GM19351 (cell line): ENCODE measurements around the gene SIRT5.

Experiments
- ATAC-seq: cut with Tn5 transposase; IDR thresholded peaks from one replicate; pipeline ENCODE4 v1.9.1; 2021; ENCODE audit warnings: mild to moderate bottlenecking, moderate library complexity; ENCODE audit not compliant: unreplicated experiment

SIRT5 gene

DNA sequence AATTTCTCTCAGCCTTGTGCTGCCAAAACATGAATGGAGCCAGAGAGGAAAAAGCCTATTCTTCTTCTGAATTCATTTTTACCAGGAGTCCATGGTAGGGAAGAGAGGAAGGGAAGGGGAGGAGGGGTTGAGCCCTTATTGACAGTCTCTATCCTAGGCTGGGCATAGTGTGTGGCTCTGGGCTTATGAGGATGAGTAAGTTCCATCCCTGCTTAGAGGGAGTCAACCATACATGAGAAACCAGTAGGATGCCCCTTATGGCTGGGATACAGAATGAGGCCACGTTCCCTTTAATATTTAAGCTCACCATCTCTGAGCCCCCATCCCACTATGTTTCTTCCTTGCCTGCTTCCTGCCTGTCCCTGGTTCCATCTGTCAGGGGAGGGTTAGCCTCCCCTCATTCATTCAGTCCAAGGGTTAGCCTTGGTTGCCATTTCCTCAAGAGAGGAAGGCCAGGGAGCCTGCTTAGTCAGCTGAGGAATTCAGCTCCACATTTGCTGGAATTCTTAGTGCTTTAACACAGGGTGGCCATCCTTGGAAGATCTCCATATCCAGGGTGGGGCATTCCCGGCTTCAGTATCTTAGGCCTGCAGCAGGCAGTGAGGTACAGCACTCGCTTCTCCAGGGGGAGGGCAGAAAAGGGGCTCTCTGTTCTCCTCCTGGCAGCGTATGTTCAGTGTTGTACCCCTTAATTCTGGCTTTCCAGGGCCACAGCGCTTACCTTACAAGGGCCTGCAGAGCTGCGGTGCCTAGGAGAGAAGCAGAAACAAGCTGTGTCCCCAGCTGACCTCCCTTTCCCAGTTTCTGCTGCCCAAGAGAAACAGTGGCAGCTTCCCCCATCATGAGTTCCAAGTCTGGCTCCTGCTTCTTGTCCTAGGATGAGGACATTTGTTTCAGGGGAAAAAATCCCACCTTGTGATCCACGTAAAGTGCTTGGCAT lies 12.5 kb downstream of the SIRT5 start:
- no peak for ATAC-seq

DNA sequence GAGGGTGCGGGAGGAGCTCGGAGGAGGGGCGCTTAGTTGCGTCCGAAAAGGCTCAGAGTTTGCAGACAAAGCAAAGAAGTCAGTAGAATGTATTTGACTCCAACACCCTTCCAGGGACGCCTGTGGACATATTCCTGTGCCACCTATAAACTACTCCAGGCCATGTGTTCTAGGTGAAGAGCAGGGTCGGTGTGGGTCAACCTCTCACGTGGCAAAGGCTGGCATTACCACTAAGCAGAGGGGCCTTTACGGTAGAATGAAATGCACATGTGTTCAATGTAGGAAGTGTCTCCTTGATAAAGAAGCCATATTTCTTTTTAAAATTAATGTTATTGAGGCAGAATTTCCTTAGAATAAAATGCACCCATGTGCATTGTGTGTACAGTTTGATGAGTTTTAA lies 15.4 kb downstream of the SIRT5 start:
- ATAC-seq: no peak

DNA sequence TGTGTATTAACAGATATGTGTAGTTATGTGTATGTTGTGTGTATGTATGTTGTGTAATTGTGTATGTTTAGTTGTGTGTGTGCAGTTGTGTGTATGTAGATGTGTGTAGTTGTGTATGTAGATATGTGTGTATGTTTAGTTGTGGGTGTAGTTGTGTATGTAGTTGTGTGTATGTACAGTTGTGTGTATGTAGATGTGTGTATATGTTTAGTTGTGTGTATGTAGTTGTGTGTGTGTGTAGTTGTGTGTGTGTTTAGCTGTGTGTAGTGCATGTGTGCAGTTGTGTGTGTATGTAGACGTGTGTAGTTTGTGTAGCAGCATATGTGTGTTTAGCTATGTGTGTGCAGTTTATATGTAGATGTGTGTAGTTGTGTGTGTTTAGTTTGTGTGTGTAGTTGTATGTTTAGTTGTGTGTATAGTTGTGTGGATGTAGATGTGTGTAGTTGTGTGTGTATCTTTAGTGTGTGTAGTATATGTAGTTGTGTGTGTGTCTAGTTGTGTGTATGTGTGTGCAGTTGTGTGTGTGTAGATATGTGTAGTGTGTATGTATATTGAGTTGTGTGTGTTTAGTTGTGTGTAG lies 16.3 kb downstream of the SIRT5 start:
- no peak for ATAC-seq

DNA sequence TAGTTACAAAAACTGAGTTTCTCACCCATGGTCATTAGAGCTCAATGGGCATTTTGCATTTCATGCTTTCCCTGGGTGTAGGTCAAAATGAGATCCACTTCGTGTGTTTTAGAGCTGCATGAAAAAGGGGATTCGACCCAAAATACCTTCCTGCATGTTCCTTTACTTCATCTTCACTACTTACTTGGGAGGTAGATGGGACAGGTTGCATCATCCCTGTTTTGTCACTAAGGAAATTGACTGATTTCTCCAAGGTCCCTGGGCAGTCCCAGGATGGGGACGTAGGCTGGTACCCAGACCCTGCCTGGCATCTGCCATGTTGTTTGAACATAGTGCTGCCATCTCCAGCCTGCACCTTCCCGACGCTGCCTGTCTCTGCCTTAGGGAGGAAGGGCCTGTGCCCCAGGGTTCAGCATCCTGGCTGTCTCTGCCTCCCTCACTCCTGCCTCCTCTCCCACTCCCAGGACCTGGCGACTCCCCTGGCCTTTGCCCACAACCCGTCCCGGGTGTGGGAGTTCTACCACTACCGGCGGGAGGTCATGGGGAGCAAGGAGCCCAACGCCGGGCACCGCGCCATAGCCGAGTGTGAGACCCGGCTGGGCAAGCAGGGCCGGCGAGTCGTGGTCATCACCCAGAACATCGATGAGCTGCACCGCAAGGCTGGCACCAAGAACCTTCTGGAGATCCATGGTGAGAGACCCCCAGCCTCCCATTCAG lies 17.0 kb downstream of the SIRT5 start:
- ATAC-seq: no peak

DNA sequence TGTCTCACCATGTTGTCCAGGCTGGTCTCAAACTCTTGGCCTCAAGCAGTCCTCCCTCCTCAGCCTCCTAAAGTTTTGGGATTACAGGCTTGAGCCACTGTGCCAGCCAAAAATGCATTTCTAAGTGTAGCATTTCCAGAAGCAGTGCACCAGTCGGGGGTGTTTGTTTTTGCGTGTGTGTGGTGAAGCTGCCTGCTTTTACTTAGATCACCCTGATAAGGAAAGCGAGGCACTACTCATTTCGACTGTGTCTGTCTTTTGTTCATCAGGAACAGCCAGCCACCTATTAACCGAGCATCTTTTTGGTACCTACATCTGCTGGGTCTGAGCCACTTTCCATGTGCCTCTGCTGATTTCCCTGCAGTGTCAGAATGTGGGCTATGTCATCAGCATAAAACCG lies 18.7 kb downstream of the SIRT5 start:
- no peak for ATAC-seq

DNA sequence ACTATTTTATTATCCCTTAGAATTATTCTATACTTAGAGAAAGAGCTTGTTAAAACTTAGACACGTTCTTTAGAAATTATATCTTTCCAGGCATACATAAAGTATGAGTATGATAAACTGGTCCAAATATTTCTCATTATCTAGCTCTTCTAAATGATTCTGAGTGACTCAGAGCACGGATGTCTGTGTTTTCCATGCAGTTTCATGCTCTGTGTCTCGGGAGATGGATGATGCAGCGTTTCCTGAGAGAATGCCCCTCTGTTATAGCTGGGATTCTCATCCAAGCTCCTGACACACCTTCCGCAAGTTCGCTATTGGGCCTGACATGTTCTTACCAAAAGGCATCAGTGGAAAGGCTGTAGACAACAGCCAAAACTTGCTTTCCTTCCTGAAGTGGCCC lies 19.3 kb downstream of the SIRT5 start:
- ATAC-seq: no peak

DNA sequence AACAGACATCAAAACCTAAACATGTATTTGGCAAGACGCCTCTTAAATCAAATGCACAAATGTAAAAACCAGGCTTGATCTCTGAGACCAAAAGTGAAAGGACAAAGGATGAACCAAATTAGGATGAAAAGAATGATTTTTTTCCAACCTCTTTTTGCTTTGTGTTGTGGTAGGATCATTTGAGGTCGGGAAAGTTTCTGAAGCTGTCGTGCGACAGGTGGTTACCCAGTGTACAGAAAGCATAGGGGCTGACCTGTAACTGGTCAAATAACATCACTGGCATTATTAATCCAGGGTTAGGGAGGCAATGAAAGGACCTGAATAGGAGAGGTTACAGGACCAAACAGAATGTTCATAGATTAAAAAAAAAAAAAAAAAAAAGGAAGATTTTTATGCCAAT lies 22.7 kb downstream of the SIRT5 start:
- ATAC-seq: no peak

DNA sequence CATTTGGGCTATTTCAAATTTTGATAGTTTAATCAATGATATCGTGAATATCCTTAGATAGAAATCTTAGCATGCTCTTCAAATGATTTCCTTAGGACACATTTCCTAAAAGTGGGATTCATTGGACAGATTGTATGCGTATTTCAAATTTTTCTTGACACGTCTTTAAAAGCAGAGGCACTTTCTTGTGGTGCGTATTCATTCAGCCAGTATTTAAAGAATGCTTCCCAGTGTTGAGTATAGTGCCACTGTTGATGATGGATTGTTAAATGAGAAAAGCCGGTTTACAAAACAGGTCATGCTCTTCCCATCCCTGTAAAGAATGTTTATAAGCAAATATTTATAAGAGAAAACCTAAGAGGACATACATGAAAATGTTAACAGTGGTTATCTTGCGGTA lies 25.6 kb downstream of the SIRT5 start:
- ATAC-seq: no peak

DNA sequence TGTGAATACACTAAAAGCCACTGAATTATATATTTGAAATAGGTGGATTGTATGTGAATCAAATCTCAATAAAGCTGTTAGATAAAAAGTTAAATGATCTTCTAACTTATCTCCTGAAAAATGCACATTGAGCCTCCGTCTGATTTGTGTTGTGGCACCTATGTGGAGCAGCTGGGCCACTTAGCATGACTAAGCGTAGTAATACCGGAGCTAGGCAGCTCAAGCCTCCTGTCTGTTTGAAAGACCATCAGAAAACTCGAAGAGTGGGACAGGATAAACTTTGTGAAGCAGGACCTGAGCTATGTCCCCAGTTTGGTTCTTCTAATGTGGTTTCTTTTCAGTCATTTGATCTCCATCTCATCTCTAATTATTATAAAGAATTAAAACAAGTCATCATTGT lies 29.7 kb downstream of the SIRT5 start:
- no peak for ATAC-seq

DNA sequence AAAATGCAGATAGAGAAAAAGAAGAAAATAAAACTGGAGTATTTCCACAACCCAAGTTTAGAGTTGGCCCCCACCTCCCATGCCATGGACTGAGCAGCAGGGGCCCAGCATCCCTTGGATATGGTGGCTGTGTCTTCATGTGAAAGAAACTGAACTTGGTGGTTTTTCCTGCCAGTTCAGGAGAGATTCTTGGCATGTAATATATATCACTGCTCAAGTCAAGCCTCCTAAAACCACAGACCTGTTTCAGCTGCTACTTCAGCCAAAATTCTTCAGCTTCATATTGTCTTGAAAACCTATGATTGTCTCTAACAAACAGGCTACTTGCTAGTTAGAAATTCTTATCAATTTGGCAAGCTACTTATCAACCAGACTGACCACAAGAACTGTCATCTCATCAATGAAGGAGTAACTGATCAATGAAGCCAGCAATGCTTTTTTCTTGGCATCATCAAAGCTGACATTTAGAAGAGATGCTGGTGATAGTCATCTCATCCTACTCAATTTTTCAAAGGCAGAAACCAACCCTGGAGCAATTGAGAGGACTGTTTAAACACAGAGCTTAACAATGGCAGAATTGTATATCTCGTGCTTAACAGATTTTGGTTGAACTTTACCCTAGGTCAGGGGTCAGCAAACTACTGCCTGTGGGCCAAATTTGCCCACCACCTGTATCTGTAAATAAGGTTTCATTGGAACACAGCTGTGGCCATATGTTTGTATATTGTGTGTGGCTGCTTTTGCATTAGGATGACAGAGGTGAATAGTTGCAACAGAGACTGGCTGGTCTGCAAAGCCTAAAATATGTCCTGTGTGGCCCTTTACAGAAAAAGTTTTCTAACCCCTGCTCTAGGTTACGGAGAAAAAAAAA lies 30.4 kb downstream of the SIRT5 start:
- no peak for ATAC-seq

DNA sequence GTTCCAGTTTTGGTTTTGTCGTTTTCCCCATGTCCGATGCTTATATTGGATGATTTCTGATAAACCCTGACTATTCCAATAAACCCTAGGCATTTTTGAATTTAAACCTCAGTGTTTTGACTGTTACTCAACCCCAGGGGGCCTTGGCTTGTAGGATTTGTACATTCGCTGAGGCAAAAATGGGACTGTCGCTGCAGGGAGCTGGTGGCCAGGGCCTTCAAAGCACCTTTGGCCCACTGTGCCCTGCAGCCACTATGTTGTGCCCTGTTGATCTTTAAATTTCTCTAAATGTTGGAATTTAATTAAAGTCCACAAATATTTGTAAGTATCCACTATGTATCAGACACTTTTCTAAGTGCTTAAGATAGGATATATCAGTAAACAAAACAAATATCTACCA lies 31.2 kb downstream of the SIRT5 start:
- no peak for ATAC-seq

DNA sequence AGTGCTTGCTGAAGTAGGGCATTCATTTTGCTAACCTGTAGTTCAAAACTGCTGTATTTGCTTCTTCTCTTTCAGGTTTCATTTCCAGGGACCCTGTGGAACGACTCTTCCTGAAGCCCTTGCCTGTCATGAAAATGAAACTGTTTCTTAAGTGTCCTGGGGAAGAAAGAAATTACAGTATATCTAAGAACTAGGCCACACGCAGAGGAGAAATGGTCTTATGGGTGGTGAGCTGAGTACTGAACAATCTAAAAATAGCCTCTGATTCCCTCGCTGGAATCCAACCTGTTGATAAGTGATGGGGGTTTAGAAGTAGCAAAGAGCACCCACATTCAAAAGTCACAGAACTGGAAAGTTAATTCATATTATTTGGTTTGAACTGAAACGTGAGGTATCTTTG lies 37.3 kb downstream of the SIRT5 start:
- no peak for ATAC-seq

DNA sequence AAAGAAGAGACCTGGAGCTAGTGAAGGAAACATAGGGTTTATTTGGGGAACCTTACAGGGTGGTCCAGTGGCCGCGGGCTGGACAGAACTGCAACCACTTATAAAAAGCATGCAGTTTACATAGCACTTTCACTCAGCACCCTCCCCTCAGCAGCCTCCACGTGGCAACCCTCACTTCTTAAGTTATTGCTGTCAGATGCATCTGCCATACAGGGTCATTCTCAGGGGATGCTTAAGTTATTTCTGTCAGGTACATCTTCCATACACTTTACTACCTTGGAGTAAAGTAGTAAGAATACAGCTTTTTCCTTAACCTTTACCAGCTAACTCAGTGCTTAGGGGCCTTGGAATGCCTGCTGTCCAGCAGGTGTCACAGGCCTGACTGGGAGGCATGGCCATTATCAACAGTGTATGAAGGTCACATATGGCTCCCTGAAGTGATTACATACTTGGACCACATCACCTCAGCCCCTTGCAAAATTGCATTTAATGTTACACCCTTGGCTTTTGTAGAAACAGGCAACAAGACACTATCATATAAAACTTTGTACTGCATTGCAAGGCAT lies 38.7 kb downstream of the SIRT5 start:
- ATAC-seq: no peak

DNA sequence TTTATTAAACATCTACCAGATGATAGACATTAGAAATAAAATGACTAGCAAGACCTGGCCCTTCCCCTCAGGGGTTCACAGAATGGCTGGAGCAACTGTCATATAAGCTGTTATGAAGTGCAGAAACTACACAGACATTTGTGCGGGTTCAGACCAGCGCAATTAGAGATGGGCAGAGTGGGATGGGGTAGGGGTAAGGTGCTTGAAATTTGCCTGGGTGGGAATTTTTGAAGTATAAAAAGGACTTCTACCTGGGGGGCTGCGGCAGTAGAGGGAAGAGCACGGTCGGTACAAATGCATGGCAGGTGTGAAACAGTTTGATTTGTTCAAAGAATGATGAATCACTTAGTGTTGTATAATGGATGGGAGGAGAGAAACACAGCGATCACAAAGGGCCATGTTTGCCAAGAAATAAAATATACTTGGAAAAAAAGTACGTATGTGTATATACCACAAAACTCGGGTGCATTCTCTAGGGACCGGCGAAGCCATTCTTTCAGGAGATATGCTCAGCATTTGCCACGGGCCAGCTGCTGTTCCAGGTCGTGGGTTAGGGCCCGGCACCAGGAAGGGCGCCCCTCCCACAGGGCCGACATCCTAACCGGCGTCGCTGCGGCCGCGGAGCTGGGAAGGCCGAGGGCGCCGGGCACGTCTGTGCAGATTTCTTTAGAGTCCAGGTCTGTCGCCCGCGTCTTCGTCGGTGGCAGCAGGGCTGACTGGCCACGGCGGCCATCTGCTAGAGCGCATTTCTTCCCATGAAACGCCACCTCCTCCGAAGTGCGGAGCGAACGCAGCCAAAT lies 39.9 kb downstream of the SIRT5 start:
- peak; percentile 5 for ATAC-seq

DNA sequence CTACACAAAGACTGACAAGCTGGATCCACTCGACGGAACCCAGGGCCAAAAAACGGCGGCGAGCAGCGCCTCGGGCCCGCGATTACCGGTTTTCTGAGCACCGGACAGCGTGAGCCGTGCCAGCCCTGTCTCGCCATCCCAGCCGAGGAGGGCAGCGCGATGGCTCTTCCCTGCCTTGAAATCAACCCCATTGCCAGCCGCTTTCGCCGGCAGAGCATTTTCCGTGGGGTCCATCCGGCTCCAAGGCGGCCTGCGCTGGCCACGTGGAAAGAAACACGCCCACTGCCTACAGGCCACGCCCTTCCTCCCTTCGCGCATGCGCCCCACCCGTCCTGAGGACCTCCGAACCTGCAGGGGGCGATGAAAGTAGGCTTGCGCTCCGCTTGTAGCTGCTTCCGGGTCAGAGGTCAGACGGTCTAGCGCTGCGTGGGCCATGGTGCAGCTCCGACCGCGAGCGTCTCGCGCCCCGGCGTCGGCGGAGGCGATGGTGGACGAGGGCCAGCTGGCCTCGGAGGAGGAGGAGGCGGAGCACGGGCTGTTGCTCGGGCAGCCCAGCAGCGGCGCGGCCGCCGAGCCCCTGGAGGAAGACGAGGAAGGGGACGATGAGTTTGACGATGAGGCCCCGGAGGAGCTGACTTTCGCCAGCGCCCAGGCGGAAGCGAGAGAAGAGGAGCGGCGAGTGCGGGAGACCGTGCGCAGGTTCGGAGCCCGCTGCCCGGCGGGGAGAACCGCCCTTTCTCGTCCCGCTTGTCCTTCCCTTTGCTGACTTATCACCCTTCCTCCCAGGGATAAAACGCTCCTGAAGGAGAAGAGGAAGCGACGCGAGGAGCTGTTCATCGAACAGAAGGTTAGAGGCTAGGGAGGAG lies 40.8 kb downstream of the SIRT5 start, which contains the start of gene NOL7:
TSS of gene NOL7 (plus strand) at position 410 of the 866 bp plus-strand sequence. CDS start at position 434, 24 bp downstream.
- peak; percentile 86 for ATAC-seq

DNA sequence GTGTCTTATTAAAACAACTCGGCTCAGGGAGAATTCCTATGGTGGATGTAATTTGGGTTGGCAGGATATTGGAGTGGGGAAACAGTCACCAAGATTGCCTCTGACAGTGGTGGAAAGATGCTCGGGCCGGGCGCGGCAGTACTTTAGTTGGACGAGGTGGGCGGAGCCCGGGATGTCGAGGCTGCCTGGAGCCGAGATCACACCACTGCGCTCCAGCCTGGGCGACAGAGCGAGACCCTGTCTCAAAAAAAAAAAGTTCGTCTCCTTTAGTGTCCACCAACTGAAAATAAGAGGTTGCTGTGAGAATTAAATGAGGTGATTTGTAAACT lies 41.4 kb downstream of the SIRT5 start:
- ATAC-seq: peak; percentile 30

DNA sequence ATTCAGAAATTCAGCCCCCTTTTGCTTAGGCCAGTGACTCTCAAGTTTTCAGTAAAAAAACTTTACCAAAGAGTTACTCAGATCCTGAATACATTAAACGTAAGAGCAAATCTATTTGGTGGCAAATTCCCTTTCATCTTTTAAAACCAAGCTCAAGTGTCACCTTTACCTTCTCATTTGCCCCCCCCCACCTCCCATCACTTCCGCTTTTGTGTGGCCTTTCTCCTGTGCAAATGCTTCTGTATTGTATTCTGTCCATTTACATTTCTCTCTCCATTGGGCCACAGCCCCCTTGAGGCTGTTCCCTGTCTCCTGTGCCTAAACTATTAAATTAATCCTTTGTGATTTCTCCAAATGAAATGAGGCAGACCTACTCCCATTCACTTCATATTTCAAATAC lies 42.7 kb downstream of the SIRT5 start:
- ATAC-seq: no peak

DNA sequence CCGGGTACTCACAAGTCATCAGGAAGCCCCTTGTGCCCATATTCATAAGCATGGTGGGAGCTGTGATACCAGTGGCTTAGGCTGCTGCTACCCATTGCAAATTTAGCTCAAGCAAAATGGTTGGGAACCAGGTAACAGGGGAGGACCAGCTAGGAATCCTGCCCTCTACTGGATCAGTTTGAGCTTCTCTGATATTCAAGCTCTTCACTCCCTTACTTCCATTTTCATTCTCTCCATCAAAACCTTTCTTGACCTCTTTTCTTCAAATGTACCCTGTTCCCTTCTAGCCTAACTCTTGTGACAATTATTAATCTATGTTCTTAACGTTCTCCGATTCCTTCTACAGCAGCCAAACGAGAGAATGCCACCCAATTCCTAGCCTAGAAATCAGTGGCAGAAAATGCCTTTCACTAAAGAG lies 50.5 kb downstream of the SIRT5 start:
- no peak for ATAC-seq
